HG02798 (cell line): ENCODE data around the gene MBP.

Source experiments
- ATAC-seq: cut with Tn5 transposase; IDR thresholded peaks from one replicate; pipeline ENCODE4 v1.9.1; 2021; ENCODE audit warnings: mild to moderate bottlenecking; ENCODE audit not compliant: unreplicated experiment, poor library complexity

MBP gene

DNA sequence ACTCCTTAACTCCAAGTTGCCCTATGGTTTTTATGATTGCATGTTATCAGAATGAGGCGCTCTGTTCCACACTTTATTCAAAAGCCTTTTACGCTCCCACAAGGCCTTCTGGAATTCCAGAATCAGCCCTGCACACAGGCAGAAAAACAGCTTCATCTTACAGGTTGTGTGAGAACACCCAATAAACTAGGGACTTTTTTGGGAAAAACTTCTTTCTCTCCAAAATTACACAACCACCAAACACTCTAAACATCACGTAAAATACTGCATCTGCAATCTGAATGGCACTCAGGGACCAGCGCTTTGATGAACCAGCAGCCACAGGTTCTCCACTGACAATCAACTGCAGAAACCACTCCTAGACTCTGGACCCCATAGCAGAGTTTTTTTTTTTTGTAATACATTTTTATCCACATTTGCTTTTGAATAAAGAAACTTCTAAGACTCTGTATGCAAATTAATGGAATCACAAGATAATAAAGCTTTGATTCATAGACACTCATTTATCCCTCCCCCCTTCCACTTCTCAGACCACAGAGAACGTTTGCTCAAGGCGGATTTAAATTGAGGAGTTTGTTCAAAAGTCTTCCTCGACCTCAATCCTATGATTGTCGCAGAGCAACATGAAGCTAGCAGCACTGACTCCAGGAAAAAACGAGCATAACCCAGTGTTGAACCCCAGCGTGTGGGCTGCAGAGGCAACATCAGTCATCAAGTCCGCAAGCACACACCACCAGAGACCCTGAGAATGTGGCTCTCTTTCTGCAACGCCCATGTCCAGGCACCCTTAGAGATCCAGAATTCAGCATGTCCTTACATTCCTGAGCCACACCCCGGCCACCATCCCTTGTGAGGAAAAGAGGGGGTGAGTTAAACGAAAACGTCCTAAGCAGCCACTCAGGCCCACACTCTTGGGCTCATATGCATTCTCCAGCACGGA lies 116.5 kb downstream of the MBP start:
- no peak for ATAC-seq

DNA sequence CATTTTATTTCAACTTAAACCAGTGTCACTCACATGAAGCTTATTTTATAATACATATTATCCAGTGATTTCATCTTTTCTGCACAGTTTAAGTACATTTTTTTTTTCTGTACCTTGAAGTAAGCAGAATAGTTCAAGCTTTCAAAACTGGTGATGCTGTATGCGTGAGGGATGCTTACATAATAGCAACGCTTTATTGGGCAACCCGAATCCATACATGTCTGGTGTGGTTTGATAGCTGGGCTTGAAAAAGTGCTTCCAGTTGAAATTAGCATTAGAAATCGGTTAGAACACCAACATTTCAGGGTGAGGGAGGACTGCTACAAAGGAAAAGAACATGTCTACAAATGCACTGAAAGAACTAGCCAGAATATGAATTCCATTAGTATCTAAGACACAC lies 117.4 kb downstream of the MBP start:
- no peak for ATAC-seq

DNA sequence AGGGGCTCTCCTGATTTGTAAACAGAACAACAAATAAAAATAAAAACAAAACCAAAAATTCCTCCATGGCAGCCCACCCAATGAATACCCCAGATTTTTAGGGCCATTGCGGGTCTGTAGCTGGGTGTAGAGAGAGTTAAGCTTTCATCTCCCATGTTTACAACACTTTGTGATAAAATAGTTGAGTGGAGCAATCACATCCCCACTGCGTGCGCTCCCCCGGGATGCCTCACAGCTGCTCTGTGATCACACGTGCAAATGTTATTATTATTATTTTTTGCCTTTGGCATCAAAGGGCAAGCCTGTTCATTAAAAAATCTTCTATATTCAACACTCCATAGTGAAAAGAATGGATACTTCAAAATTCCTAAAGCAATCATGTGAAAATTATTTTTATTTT lies 118.0 kb downstream of the MBP start:
- no peak for ATAC-seq

DNA sequence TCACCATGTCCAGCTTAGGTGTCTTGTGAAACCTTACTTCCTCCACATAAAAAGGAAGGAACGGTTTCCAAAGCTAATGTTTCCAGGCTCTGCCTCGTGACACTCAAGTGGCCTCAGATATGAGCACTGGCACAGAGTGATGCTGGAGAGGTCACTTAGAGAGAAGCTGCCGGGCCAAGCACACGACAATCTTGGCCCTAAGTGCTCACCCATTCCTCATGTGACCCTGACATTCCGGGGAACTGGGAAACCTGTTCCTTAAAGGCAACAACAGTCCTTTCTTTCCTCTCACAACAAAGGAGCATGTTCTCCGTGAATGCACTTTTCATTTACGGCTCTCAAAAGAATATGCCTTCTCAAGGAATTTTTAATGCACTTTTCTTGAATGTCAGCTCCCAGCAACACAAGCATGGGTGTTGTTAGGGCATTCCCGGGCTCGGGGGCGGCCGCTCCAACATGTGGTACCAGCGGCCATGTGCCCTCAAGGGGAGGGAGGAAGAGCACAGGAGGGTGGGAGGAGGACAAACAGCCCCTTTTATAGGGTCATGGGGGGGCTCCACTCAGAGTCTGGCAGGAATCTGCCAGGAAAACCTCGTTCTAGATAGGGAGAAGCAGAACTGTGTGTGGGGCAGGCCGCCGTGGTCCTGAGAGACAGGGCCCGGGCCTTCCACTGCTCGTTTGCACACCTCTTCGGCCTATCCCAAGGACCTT lies 118.6 kb downstream of the MBP start:
- ATAC-seq: no peak

DNA sequence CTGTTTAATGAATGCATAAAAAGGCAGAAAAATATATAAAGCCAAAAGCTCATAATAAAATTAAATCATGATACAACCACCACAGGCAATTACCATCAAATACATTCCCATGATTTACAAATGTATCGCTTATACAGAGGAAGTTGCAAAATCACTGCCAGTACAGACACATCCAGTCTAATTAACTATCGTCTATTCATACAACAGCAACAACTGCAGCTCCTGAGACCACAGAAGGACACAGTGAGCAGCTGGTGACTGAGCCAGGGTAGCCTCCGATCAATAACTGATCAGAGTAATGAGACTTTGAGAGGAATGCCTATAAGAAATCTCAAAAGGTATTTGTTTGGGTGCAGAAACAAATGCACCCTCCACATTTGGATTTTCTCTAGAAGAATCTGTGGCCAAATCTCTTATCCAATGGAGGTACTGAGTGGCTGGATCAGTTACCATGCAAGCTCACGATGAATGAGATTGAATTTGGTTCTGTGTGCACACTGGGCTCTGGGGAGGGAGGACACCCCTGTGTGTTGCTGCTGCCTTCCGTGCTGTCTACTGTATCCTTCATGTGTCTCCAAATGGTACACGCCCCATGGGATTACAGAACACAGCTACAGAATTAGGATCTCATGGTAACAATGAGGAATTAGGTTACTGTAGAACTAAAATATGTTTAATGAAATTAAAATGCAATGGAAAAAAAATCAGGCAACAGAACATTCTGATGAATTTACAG lies 119.6 kb downstream of the MBP start:
- no peak for ATAC-seq

DNA sequence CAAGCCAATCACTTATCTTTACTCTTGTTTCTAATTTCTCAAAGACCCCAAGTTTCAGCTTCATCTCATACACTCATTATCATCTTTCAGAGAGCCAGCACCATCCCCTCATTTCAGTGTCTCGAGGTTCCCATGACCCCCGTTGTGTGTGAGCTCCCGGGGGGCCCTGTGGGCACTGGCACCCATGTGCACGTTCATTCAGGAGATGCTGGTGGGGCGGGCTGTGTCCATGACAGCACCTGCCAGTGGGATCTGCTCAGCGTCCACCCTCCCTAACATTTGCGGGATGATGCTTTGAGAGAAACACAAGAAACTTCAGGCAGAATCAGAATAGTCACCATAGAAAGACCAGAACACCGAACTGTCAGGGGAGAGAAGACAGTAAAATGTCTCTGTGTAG lies 120.5 kb downstream of the MBP start:
- ATAC-seq: no peak

DNA sequence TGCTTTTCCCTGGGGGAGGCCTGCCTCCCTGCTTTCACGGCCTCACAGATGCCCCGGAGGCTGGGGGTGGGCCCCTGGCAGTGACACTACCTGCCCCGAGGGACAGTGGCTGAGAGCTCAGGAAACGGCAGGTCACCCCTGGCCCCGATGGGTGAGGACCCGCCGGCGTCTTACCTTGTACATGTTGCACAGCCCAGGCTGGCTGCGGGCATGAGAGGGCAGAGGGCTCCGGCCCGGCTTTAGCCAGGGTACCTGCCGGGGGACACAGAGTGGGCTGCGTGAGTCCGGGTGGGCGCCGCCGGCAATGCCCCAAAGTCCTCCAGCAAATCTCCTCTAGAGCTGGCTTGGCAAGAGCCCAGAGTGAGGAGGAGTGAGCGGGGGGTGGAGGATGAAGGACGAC lies 122.9 kb downstream of the MBP start:
- ATAC-seq: no peak

DNA sequence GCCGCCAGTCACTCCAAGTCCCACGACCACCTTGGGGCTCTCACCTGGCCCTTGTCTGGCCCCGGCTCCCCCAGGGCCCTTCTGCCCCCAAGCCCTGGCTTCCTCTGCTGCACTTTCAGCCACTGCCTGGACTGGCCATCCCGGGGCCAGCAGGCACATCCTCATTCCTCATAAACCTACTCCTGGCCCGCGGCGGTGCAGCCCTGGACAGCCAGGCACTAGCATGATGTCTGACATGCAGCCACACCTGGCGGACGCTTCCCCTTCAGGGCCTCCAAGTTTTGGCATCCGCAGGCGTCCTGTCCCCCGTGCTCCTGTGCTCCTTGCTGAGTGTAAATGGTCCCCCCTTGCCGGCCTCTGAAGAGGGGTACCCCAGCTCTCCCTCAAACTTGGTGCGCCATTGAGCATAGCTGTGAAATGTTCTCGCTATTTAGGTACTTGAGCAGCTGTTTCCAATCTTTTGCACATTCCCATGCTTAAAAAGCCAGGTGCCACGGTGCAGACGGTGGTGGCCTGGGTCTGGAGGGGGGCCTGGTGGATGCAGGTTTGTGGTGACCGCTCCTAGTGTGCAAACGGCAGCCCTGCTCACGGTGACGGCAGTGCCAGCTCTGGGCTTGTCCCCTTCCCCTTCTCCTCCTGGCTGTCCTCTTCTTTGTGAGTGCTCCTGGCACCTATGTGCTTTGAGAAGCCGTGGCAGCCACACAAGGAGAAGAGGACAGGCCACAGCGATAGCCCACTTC lies 123.8 kb downstream of the MBP start:
- no peak for ATAC-seq

DNA sequence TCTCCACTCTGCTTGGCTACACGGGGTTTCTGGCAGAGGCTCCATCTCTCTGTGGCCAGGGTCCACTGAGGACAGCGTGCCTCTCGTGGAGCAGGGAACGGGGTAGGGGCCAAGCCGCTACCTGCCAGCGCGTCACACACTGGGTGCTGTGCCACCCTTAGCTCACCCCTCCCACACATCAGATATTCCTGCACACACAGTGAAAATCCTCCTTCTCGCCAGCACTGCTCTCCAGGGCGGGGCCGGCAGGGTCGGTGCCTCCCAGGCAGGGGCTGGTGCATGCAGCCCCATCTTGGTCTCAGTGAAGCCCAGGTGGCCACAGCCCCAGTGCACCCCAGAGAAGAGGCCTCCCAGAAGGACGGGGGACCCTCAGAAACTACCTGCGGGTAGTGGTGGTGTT lies 124.6 kb downstream of the MBP start:
- ATAC-seq: no peak

DNA sequence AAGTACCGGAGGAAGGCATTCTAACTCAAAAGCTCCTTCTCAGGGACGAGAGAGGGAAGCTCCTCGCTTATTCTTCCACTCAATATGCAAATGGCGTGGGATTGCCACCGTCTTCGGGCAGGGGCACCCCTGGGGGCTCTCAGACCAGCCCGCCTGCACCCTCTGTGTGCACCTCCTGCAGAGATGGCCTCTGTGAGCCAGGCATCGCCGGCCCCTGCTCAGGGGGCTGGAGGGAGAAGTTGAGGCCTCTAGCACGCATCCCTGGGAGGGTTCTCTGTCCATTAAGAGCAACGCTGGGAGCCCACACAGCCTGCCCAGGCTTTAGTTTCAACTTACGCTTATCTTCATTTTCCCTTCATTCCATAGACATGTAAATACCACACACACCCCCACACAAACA lies 125.3 kb downstream of the MBP start:
- no peak for ATAC-seq

DNA sequence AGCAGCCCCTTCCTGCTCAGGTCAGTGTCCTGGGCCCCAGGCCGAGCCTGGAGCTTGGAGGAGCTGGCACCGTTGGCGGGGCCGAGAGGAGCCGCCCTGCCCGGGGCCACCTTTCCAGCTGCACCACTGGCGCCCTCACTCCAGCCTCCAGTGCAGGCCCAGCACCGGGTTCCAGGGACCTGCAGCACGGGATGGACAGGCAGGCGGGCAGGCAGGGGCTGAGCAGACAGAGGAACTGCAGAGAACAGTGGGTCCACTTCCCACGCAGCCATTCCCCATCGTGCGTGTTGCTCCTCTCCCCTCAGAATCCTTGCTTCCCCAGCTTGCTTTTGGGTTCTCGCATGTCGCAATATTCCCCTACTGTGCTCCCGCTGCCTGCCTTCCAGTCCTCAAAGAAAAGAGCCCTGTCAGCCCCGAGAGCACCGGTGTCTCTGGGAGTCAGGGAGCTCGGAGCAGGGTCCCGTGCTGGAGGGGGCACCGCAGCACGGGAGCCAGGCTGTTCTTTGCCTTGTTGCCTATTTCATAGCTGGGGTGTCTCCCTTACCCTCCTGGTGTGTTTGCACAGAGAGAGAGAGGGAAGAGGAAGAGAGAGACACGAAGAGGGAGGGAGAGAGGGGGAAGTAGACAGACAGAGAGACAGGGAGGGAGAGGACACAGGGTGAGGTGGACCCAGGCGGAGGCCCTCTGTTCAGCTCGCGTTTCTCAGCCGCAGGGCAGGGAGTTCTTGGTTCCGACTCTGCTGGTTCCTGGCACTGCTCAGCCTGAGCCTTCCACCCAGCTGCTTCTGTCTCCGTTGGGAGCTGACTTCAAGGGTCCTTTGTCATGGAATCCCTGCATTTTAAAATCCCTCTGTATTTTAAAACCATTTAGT lies 126.0 kb downstream of the MBP start:
- ATAC-seq: no peak

DNA sequence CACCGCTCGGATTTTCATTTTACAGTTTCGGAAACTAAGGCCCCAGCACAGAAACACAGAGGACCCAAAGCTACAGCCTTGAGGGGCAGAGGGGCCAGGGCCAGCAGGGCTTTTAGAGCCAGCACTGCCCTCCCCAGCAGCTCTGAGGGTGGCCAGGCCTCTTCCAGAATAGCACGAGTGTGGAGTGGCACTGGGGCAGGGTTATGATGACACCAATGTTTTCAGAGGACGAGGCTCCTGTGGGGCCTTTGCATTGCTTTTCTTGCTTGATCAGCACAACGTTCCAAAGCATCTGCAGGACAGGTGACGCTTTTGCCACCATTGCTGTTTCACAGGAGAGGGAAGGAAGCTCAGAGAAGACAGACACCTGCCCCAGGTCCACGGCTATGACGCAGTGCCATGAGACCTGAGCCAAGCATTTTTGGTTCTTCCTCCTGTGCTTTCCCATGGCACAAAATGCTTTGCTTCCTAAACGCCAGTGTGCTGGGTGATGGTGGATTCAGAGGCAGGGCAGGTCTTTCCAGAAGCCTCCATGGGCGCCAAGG lies 126.9 kb downstream of the MBP start:
- ATAC-seq: no peak

DNA sequence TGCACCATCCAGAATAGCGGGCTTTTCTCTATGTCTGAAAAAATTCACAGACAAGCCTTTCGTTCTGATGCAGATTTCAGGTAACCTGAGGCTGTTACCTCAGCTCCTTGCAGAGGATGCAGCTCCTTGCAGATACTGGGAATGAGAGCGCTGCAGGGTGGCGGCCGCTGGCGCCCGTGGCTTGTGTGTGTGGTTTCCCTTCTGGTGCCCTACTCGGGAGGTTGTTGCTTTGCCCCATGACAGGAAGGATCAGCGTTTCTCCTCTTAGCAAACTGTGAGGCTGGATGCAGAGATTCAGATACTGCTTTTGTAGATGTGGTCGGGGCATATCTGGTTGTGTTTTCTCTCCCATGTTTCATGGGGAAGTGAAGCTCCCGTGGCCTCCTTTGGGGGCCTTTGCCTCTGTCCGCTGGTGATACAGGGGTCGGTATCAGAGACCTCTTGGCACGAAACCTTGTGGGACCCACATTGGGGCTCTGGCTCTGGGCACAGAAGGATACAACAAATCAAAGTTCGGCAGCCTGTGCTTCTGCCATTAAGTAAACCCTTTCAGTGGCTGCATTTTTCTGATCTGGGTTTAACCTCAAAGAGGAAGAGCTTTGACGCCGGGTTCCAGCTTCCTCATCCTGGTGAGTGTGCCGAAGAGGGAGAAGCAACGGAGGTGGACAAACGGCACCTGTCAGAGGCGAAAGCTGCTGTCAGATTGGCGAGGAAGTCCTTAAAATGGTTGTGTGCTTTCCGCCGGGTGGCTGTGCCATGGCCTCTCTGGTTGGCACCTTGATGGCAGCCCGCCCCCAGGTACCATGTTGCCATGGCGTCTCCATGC lies 127.8 kb downstream of the MBP start:
- ATAC-seq: no peak

DNA sequence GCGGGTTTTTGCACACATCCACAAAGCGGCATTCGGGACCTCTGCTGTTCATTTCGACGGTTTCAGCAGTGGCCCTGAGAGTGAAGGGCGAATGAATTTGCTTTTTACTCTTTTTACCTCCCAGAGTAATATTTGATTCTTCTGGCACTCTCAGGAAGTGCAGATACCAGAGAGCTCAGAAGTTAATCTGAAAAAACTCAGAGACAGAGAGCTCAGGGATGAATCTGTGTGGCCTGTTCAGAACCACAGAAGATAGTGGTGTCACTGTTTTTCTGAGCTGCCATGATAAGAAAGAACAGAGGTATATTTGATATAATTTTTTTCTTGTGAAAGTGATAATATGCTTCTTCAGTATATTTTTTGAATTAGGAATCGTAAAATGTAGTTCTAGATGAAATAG lies 129.3 kb downstream of the MBP start:
- no peak for ATAC-seq

DNA sequence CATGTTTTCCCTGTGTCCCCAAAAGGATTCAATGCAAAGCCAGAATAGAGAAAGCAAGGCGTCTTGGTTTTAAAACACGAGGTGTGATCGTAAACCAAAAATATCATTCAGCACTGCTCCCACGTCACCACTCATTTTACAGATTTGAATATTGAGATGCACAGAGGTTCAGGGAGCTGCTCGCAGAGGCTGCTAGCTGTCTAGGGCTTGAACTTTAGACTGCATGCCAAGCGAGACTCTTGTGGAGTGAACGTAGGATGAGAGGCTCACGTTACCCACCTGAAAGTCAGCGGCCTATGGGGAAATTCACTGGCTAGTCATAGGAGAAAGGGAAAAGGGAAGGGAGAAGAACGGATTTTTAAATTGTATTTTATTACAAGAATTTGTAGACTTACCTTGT lies 130.1 kb downstream of the MBP start:
- no peak for ATAC-seq

DNA sequence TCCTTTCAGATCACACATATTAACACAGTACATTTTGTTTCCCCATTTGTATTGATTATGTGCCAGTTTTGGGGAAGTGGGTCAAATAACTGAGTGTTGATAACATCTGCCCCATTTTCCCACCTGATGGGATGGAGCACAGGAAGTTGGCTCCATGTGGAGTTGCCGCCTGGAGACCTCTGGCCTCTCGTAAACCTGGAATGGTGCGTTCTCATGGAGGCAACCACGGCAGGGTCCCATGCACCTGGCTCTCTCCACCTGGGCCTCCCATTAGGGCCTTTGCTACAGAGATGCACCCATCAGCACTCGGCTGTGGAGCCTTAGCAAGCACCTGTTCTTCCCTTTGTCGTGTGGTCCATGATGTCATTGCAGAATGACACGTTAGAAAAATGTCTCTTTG lies 130.6 kb downstream of the MBP start:
- no peak for ATAC-seq

DNA sequence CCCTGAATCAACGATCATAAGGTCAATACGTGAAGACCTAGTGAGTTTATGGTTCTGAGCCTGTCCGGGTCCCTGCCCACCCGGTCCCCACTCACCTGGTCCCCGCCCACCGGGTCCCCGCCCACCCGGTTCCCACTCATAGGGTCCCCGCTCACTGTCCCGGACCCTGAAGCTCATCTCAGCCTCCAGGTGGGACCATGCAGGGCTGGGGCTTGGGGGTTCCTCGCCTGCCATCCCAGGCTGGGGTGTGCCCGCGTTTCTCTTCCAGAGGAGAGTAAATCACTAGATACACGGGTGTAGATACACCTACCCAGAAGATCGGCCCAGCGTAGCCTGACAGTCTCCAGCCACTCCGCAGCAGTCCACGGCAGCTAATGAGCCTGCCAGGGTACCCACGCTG lies 131.5 kb downstream of the MBP start:
- ATAC-seq: no peak

DNA sequence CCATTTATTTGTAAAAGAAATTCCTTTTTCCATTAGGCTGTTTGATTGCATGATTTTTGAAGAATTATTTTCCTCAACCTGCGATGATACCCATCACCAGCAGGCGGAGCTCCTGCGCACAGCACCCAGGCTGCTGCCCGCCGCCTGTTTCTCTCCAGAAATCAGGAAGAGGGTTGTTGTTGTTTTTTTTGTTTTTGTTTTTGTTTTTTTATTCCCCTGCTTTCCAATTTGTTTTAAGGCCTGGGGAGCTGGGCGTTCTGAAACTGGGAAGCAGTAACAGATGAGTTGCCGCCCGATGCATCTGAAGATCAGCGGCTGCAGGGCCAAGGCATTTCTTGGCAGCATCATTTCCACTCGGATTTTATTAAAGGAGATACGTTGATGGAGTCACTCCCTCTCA lies 132.1 kb downstream of the MBP start:
- peak; percentile 45 for ATAC-seq
